ENCODE results near the gene RNF141.

DNA sequence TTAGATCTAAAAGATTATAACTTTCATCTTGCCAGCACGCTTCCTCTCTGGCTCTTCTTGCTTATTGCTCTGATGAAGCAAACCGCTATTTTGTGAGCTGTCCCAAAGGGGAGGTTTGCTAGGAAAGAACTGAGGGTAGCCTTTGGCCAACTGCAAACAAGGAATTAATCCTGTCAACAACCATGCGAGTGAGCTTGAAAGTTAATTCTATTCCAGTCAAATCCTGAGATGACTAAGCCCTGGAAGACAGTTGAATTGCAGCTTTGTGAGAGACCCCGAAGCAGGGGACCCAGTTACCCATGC is 10.3 kb upstream of the RNF141 start:
- TF ChIP-seq EZH2 (IDR thresholded peaks at IDR 0.05; ENCODE audit: insufficient read depth, low read length), result no peak
- TF ChIP-seq, protein P1, sequence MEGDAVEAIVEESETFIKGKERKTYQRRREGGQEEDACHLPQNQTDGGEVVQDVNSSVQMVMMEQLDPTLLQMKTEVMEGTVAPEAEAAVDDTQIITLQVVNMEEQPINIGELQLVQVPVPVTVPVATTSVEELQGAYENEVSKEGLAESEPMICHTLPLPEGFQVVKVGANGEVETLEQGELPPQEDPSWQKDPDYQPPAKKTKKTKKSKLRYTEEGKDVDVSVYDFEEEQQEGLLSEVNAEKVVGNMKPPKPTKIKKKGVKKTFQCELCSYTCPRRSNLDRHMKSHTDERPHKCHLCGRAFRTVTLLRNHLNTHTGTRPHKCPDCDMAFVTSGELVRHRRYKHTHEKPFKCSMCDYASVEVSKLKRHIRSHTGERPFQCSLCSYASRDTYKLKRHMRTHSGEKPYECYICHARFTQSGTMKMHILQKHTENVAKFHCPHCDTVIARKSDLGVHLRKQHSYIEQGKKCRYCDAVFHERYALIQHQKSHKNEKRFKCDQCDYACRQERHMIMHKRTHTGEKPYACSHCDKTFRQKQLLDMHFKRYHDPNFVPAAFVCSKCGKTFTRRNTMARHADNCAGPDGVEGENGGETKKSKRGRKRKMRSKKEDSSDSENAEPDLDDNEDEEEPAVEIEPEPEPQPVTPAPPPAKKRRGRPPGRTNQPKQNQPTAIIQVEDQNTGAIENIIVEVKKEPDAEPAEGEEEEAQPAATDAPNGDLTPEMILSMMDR (IDR thresholded peaks at IDR 0.05; ENCODE audit: insufficient read depth, low read depth, low read length), result no peak
